Upper lobe of right lung (tissue), 1 donor: ENCODE results near the gene TRAF2. TPM values are rescaled to one million over a fixed set of nuclear protein-coding genes. Genes with fewer than 3 reads are reported as not detected.
A peak's percentile ranks its signal among the peaks of the same experiment; 100 is the strongest.
"Not testable (repeated sequence)": the region's sequence is repeated elsewhere in the genome, so short reads cannot be mapped to it uniquely, and the experiment has no call there.

ENCODE experiments used
- ATAC-seq: fragments of 200-7000 bp; cut with Tn5 transposase; one replicate; pipeline ENCODE4 v1.9.1; 2020; ENCODE audit warnings: mild to moderate bottlenecking, moderate library complexity
- DNase-seq: peaks from one replicate; pipeline ENCODE4 v3.0.0-alpha.2; 2020
- H3K27ac ChIP-seq: fragments of 200-600 bp; one replicate; pipeline ENCODE4 v1.8.0; 2022
- H3K27me3 ChIP-seq: fragments of 200-600 bp; one replicate; pipeline ENCODE4 v1.8.0; 2022; ENCODE audit warnings: mild to moderate bottlenecking
- H3K36me3 ChIP-seq: fragments of 200-600 bp; one replicate; pipeline ENCODE4 v1.8.0; 2022
- H3K4me1 ChIP-seq: fragments of 200-600 bp; one replicate; pipeline ENCODE4 v1.8.0; 2022
- H3K4me3 ChIP-seq: fragments of 200-600 bp; one replicate; pipeline ENCODE4 v1.8.0; 2022; ENCODE audit warnings: mild to moderate bottlenecking
- H3K9me3 ChIP-seq: fragments of 200-600 bp; one replicate; pipeline ENCODE4 v1.8.0; 2022
- intact Hi-C: fragments of 100-400 bp; cut with DNase I; formaldehyde crosslinking; loops from one replicate; pipeline ENCODE4 v1.11.0; 2022
- long read RNA-seq: library from polyadenylated mRNA; unstranded; transcript quantifications from one replicate; pipeline ENCODE4 v2.0.0, GENCODE V29; 2021
- total RNA-seq: library from RNA; stranded (reverse); fragmentation: NEBNext Ultra II Directional; extraction: Animal tissue kit (Norgen Biotek cat#: 25700); gene quantifications from one replicate; pipeline ENCODE4 v1.2.1, GENCODE V29; 2021
- TF ChIP-seq, protein P1 (sequence below): fragments of 200-600 bp; IDR thresholded peaks from one replicate; pipeline ENCODE4 v1.8.0; 2022; ENCODE audit warnings: antibody characterized with exemption
- donor health status: DM: no; HTN: yes; CAD: no; lungs with severe emphysema.

TRAF2 gene, protein sequence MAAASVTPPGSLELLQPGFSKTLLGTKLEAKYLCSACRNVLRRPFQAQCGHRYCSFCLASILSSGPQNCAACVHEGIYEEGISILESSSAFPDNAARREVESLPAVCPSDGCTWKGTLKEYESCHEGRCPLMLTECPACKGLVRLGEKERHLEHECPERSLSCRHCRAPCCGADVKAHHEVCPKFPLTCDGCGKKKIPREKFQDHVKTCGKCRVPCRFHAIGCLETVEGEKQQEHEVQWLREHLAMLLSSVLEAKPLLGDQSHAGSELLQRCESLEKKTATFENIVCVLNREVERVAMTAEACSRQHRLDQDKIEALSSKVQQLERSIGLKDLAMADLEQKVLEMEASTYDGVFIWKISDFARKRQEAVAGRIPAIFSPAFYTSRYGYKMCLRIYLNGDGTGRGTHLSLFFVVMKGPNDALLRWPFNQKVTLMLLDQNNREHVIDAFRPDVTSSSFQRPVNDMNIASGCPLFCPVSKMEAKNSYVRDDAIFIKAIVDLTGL
- 14.8 TPM for total RNA-seq
- long read RNA-seq, transcript TRAF2-201 (11 exons, 2,264 nt), result major isoform, 17 of 30 reads
- long read RNA-seq, partial matches to known transcripts, result 8 of 30 reads
- long read RNA-seq, other reads (novel, unspliced or antisense), result 5 of 30 reads

- TF ChIP-seq, protein P1, sequence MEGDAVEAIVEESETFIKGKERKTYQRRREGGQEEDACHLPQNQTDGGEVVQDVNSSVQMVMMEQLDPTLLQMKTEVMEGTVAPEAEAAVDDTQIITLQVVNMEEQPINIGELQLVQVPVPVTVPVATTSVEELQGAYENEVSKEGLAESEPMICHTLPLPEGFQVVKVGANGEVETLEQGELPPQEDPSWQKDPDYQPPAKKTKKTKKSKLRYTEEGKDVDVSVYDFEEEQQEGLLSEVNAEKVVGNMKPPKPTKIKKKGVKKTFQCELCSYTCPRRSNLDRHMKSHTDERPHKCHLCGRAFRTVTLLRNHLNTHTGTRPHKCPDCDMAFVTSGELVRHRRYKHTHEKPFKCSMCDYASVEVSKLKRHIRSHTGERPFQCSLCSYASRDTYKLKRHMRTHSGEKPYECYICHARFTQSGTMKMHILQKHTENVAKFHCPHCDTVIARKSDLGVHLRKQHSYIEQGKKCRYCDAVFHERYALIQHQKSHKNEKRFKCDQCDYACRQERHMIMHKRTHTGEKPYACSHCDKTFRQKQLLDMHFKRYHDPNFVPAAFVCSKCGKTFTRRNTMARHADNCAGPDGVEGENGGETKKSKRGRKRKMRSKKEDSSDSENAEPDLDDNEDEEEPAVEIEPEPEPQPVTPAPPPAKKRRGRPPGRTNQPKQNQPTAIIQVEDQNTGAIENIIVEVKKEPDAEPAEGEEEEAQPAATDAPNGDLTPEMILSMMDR, result no peak
- Histone ChIP-seq H3K27ac (peak within 1 kb of the TSS; percentile 81), H3K4me1 (peaks cover 33% of the 10 kb centered on the region), H3K9me3 (no peaks in the 10 kb centered on the region), H3K27me3 (no peaks in the 10 kb centered on the region), H3K4me3 (peak within 1 kb of the TSS; percentile 92), H3K36me3 (no peaks in the 10 kb centered on the region)
- DNase-seq (peak; percentile 99), ATAC-seq (peak; percentile 98)
- intact Hi-C loops, result no loop called here
Measured at GRCh38 chr9:136885950-136886578, at the start of gene TRAF2. TSS of gene TRAF2 (plus strand) at chr9:136886516. CDS start at chr9:136898741, 12,225 bp downstream.

DNA sequence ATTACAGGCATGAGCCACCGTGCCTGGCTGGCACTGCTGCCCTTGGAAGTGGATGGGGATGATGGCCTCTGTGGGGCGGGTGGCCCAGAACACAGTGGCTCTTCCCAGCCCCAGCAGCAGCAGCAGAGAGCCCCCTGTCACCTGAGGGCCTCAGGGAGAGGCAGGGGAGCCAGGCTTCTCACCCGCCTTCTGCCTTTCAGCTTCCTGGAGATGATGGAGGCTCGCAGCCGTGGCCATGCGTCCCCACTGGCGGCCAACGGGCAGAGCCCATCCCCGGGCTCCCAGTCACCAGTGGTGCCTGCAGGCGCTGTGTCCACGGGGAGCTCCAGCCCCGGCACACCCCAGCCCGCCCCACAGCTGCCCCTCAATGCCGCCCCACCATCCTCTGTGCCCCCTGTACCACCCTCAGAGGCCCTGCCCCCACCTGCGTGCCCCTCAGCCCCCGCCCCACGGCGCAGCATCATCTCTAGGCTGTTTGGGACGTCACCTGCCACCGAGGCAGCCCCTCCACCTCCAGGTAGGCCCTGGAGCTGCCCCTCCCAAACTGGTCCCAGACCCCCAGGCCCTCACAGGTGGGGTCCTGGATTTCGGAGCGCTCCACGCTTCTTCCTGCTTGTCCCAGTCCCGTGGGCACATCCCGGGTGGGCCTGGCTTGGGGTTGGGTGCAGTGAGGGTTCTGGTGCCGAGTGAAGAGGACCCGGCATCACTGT lies 49.0 kb upstream of the TRAF2 start:
- peaks cover 9% of the 10 kb centered on the region for H3K4me1 ChIP-seq
- H3K9me3 ChIP-seq, result no peaks in the 10 kb centered on the region
- TF ChIP-seq, protein P1, result no peak
- no peak overlapping the region for H3K4me3 ChIP-seq
- DNase-seq (no peak), ATAC-seq (no peak)
- peaks cover 26% of the 10 kb centered on the region for H3K36me3 ChIP-seq
- no peak overlapping the region for H3K27ac ChIP-seq
- no peaks in the 10 kb centered on the region for H3K27me3 ChIP-seq
- intact Hi-C loops, result no loop called here

- H3K9me3 ChIP-seq, DNase-seq, H3K27me3 ChIP-seq, ATAC-seq, H3K27ac ChIP-seq, intact Hi-C loops, H3K4me3 ChIP-seq: not testable (repeated sequence)
- peaks cover 21% of the 10 kb centered on the region for H3K36me3 ChIP-seq
- peaks cover 14% of the 10 kb centered on the region for H3K4me1 ChIP-seq
Measured at GRCh38 chr9:136837856-136838277, 48.4 kb upstream of the TRAF2 start.

- Histone ChIP-seq H3K36me3 (peaks cover 21% of the 10 kb centered on the region), H3K9me3 (no peaks in the 10 kb centered on the region), H3K4me3 (no peak overlapping the region), H3K27ac (no peak overlapping the region), H3K27me3 (peaks cover 6% of the 10 kb centered on the region), H3K4me1 (peaks cover 21% of the 10 kb centered on the region)
- intact Hi-C loops, result no loop called here
- TF ChIP-seq, protein P1, result no peak
- no peak for DNase-seq
- no peak for ATAC-seq
Measured at GRCh38 chr9:136838314-136839228, 47.7 kb upstream of the TRAF2 start.

GRCh38 chr9:136839229-136840139 lies 46.8 kb upstream of the TRAF2 start:
- DNase-seq, result no peak
- intact Hi-C loops, result no loop called here
- H3K4me1 ChIP-seq, result peaks cover 28% of the 10 kb centered on the region

More at GRCh38 chr9:136839229-136840139, 46.8 kb upstream of the TRAF2 start:
- no peaks in the 10 kb centered on the region for H3K9me3 ChIP-seq
- H3K36me3 ChIP-seq, result peaks cover 21% of the 10 kb centered on the region
- TF ChIP-seq, protein P1, result no peak
- H3K27ac ChIP-seq, result no peak overlapping the region
- H3K27me3 ChIP-seq, result peaks cover 14% of the 10 kb centered on the region
- no peak for ATAC-seq
- no peak overlapping the region for H3K4me3 ChIP-seq
